Suprapubic skin (tissue), 4 donors: ENCODE measurements around the gene KLHL15. TPM values are rescaled to one million over a fixed set of nuclear protein-coding genes. Genes with fewer than 3 reads are reported as not detected.

Experiments
- DNase-seq, 2 donors: peaks; one replicate each; pipeline ENCODE4 v3.0.0-alpha.2; 2019; ENCODE audit warnings: low spot score in 2 of 2
- H3K27ac ChIP-seq: fragments of 200-600 bp; sonication (generic); one replicate; pipeline ENCODE4 v1.5.1; 2019
- H3K27me3 ChIP-seq: fragments of 200-600 bp; sonication (generic); one replicate; pipeline ENCODE4 v1.5.1; 2019
- H3K36me3 ChIP-seq: fragments of 200-600 bp; sonication (generic); one replicate; pipeline ENCODE4 v1.5.1; 2019
- H3K4me1 ChIP-seq: fragments of 200-600 bp; sonication (generic); one replicate; pipeline ENCODE4 v1.5.1; 2019
- H3K4me3 ChIP-seq: fragments of 200-600 bp; sonication (generic); one replicate; pipeline ENCODE4 v1.5.1; 2019; ENCODE audit warnings: mild to moderate bottlenecking
- H3K9me3 ChIP-seq: fragments of 200-600 bp; sonication (generic); one replicate; pipeline ENCODE4 v1.5.1; 2019
- CTCF ChIP-seq, 2 donors: fragments of 200-600 bp in 1 of 2; fragments of 450-650 bp in 1 of 2; sonication (generic) in 1 of 2; IDR thresholded peaks; one replicate each; pipeline ENCODE4 v1.5.1; 2016 to 2019; ENCODE audit warnings: antibody characterized with exemption in 2 of 2, mild to moderate bottlenecking in 1 of 2, moderate library complexity in 1 of 2
- EP300 ChIP-seq: sonication (generic); formaldehyde crosslinking; IDR thresholded peaks from one replicate; pipeline ENCODE4 v1.6.1; 2017; ENCODE audit warnings: antibody characterized with exemption
- POLR2A ChIP-seq, 2 donors: fragments of 450-650 bp; IDR thresholded peaks; one replicate each; pipeline ENCODE4 v1.6.1; 2017; ENCODE audit warnings: antibody characterized with exemption in 2 of 2, mild to moderate bottlenecking in 2 of 2, moderate library complexity in 2 of 2
- POLR2AphosphoS5 ChIP-seq, 3 donors: sonication (generic); formaldehyde crosslinking; IDR thresholded peaks; one replicate each; pipeline ENCODE4 v1.6.1; 2017; ENCODE audit warnings: antibody characterized with exemption in 3 of 3
- WGBS: methylation state at CpG from one replicate; pipeline ENCODE4 v1.1.5; 2018; 5-methylcytosine and 5-hydroxymethylcytosine counted together
- total RNA-seq, 4 donors: library from RNA; depleted of rRNA; stranded (reverse); fragments of >200 nt; gene quantifications; one replicate each; pipeline ENCODE4 v1.1.0, GENCODE V29; 2016

The KLHL15 gene
- total RNA-seq, 4 donors from 2014 or later, result 6.0 to 9.6 (median 7.4) TPM

GRCh38 chrX:23954396-23954795, 72.6 kb downstream of the KLHL15 start:
- no peak overlapping the region for H3K27ac ChIP-seq
- no peak for TF ChIP-seq EP300
- no peak for TF ChIP-seq POLR2AphosphoS5 (IDR thresholded peaks at IDR 0.05)
- TF ChIP-seq POLR2A (IDR thresholded peaks at IDR 0.05), result no peak
- no peak for TF ChIP-seq CTCF (IDR thresholded peaks at IDR 0.05)
- H3K9me3 ChIP-seq, result no peaks in the 10 kb centered on the region
- H3K36me3 ChIP-seq, result no peaks in the 10 kb centered on the region
- DNase-seq, result no peak
- no peaks in the 10 kb centered on the region for H3K27me3 ChIP-seq
- 63% methylated on average over 4 of the region's 4 CpGs for WGBS
- no peak overlapping the region for H3K4me3 ChIP-seq
- H3K4me1 ChIP-seq, result no peaks in the 10 kb centered on the region

DNA sequence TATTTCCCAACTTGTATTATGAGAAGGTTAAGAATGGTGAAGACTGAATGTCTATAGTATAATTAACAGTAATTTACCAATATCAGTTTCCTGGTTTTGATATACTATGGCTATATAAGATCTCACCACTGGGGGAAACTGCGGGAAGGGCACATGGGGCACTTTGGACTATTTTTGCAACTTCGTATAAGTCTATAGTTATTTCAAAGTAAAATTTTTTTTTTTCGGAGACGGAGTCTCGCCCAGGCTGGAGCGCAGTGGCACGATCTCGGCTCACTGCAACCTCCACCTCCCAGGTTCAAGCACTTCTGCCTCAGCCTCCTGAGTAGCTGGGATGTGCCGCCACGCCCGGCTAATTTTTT, 73.1 kb downstream of the KLHL15 start:
- H3K27me3 ChIP-seq, result no peaks in the 10 kb centered on the region
- H3K4me1 ChIP-seq, result no peaks in the 10 kb centered on the region
- no peaks in the 10 kb centered on the region for H3K36me3 ChIP-seq
- WGBS, result 90% methylated on average over 11 of the region's 11 CpGs
- no peaks in the 10 kb centered on the region for H3K9me3 ChIP-seq
- no peak overlapping the region for H3K4me3 ChIP-seq
- H3K27ac ChIP-seq, result no peak overlapping the region
- DNase-seq, result no peak
- TF ChIP-seq CTCF (IDR thresholded peaks at IDR 0.05) (peak in 1 of 2 donors; percentile 3), EP300 (no peak)

DNA sequence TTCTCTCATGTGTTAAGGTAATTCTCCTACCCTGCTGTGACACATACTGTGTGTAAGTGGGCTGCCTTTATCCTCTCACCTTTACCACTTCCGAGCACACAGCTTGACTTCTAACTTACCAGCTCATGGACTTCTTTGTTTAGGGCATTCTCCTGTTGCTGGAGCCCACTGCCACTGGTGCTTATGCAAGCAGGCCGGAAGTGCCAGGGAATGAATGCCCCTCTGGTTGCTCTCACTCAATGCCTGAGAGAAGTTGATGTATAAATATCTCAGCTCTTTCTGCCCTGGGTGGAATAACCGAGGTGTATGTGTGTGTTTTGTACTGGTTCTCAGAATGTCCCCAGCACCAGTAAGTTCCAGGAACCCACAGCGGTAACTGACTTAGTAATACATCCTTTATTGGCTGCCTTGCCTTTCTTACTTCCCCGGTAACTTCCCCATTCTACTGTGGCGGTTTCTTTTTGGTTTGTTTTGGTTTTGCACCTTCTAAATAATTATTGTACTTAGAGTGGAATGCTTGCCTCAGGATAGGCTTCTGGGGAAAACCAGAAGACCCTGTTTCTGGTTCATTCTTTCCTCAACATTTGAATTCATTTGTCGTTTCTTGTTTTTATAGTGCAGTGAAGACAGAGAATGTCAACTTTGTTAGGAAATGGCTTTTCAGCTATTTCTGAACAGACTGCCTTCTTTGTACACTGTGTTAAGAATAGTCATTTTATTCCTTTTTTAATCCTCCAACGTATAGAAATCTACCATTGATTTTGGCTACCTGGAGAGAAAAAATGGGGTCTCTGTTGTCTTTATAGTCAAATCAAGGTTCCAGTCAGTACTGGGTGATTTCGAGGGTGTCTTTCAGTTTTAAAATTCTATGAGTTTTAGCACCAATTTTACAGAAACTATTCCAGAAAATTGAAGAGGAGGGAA, 73.7 kb downstream of the KLHL15 start:
- Histone ChIP-seq H3K4me1 (no peaks in the 10 kb centered on the region), H3K27ac (no peak overlapping the region)
- WGBS, result 47% methylated on average over 9 of the region's 9 CpGs

GRCh38 chrX:23952391-23952790, 74.6 kb downstream of the KLHL15 start:
- TF ChIP-seq POLR2AphosphoS5 (IDR thresholded peaks at IDR 0.05), result no peak
- no peak for TF ChIP-seq POLR2A (IDR thresholded peaks at IDR 0.05)
- no peak for TF ChIP-seq CTCF (IDR thresholded peaks at IDR 0.05)
- no peak for TF ChIP-seq EP300
- H3K9me3 ChIP-seq, result no peaks in the 10 kb centered on the region
- no peaks in the 10 kb centered on the region for H3K36me3 ChIP-seq
- no peaks in the 10 kb centered on the region for H3K4me1 ChIP-seq
- no peak overlapping the region for H3K27ac ChIP-seq
- H3K27me3 ChIP-seq, result no peaks in the 10 kb centered on the region
- DNase-seq, result no peak
- 67% methylated on average over 3 of the region's 3 CpGs for WGBS
- no peak overlapping the region for H3K4me3 ChIP-seq

More for the DNA sequence above, 73.7 kb downstream of the KLHL15 start:
- Histone ChIP-seq H3K9me3 (no peaks in the 10 kb centered on the region), H3K4me3 (no peak overlapping the region), H3K27me3 (no peaks in the 10 kb centered on the region), H3K36me3 (no peaks in the 10 kb centered on the region)
- TF ChIP-seq CTCF (IDR thresholded peaks at IDR 0.05), result no peak
- TF ChIP-seq POLR2AphosphoS5 (IDR thresholded peaks at IDR 0.05), result no peak
- no peak for TF ChIP-seq EP300
- TF ChIP-seq POLR2A (IDR thresholded peaks at IDR 0.05), result no peak
- DNase-seq, result no peak

GRCh38 chrX:23945206-23945605, 81.8 kb downstream of the KLHL15 start:
- no peak for DNase-seq
- H3K4me1 ChIP-seq, result no peaks in the 10 kb centered on the region
- WGBS, result 73% methylated on average over 1 of the region's 1 CpG
- no peak overlapping the region for H3K27ac ChIP-seq
- no peak overlapping the region for H3K4me3 ChIP-seq
- no peaks in the 10 kb centered on the region for H3K27me3 ChIP-seq
- no peaks in the 10 kb centered on the region for H3K9me3 ChIP-seq
- TF ChIP-seq POLR2AphosphoS5 (IDR thresholded peaks at IDR 0.05) (no peak), CTCF (IDR thresholded peaks at IDR 0.05) (no peak), EP300 (no peak), POLR2A (IDR thresholded peaks at IDR 0.05) (no peak)
- H3K36me3 ChIP-seq, result no peaks in the 10 kb centered on the region
